ENCODE data around the gene TIGD1.

DNA sequence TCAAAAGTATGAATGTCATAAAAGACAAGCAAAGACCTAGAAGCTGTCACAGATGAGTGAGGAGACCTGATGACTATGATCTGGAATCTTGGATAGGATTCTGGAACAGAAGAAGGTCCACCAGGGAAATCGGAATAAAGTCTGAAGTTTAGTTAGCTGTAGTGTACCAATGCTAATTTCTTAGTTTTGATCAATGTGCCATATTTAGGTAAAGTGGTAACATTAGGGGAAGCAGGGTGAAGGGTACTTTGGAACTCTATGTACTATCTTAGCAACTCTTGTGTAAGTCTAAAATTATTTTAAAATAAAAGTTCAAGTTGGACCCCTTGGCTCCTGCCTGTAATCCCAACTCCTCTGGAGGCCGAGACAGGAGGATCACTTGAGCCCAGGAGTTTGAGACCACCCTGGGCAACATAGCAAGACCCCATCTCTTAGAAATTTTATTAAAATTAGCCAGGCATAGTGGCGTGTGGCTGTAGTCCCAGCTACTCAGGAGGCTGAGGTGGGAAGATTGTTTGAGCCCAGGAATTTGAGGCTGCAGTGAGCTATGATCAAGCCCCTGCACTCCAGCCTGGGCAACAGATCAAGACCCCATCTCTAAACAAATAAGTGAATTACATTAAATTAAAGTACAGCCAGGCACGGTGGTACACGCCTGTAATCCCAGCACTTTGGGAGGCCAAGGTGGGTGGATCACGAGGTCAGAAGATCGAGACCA is 47.2 kb upstream of the TIGD1 start:
- TF ChIP-seq, protein P1, sequence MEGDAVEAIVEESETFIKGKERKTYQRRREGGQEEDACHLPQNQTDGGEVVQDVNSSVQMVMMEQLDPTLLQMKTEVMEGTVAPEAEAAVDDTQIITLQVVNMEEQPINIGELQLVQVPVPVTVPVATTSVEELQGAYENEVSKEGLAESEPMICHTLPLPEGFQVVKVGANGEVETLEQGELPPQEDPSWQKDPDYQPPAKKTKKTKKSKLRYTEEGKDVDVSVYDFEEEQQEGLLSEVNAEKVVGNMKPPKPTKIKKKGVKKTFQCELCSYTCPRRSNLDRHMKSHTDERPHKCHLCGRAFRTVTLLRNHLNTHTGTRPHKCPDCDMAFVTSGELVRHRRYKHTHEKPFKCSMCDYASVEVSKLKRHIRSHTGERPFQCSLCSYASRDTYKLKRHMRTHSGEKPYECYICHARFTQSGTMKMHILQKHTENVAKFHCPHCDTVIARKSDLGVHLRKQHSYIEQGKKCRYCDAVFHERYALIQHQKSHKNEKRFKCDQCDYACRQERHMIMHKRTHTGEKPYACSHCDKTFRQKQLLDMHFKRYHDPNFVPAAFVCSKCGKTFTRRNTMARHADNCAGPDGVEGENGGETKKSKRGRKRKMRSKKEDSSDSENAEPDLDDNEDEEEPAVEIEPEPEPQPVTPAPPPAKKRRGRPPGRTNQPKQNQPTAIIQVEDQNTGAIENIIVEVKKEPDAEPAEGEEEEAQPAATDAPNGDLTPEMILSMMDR (IDR thresholded peaks at IDR 0.05): no peak
- no peak for TF ChIP-seq POLR2AphosphoS5 (IDR thresholded peaks at IDR 0.05; ENCODE audit: insufficient read depth in 1 of 2, low read depth in 1 of 2)
- TF ChIP-seq POLR2A (IDR thresholded peaks at IDR 0.05): no peak
